Measurements from ENCODE around the gene NHSL2. TPM values are rescaled to one million over a fixed set of nuclear protein-coding genes. Genes with fewer than 3 reads are reported as not detected.

Gene NHSL2
- total RNA-seq, 1 donor from 2014 or later = 4.0 TPM

GRCh38 chrX:71908387-71908786 lies 2.3 kb upstream of the NHSL2 start:
- TF ChIP-seq CTCF (IDR thresholded peaks at IDR 0.05) (no peak), EZH2phosphoT487 (IDR thresholded peaks at IDR 0.05) (no peak), EZH2 (IDR thresholded peaks at IDR 0.05) (no peak)
- Histone ChIP-seq H3F3A (ENCODE audit: low read depth) (peaks cover 3% of the 10 kb centered on the region), H3K27ac (no peak overlapping the region), H3K36me3 (no peaks in the 10 kb centered on the region), H3K4me3 (no peak overlapping the region), H3K4me1 (no peaks in the 10 kb centered on the region), H2AFZ (replicated peaks) (no peak overlapping the region), H3K4me2 (no peak overlapping the region), H3K79me2 (ENCODE audit: low read depth) (no peaks in the 10 kb centered on the region), H3K9ac (no peak overlapping the region), H3K27me3 (no peaks in the 10 kb centered on the region), H4K20me1 (ENCODE audit: low read depth) (peaks cover 3% of the 10 kb centered on the region), H3K9me3 (ENCODE audit: low read depth) (no peaks in the 10 kb centered on the region)
- Mint-ChIP-seq H3K4me1 (peaks cover 10% of the 10 kb centered on the region), H3K4me3 (no peak overlapping the region), H3K27ac (no peak overlapping the region), H3K27me3 (ENCODE audit: insufficient read depth, low read depth) (no peaks in the 10 kb centered on the region), H3K36me3 (no peaks in the 10 kb centered on the region), H3K9me3 (peaks cover 5% of the 10 kb centered on the region)
- no peak for DNase-seq (ENCODE audit: low spot score)

GRCh38 chrX:71909956-71910355 lies 689 bp upstream of the NHSL2 start:
- Histone ChIP-seq H3K27ac (no peak overlapping the region), H3K4me1 (no peaks in the 10 kb centered on the region), H4K20me1 (ENCODE audit: low read depth) (peaks cover 3% of the 10 kb centered on the region), H3K4me2 (peak overlapping the region; percentile 76), H3K4me3 (peak overlapping the region; percentile 73), H2AFZ (replicated peaks) (no peak overlapping the region), H3K9me3 (ENCODE audit: low read depth) (no peaks in the 10 kb centered on the region), H3F3A (ENCODE audit: low read depth) (peaks cover 3% of the 10 kb centered on the region), H3K9ac (no peak overlapping the region), H3K36me3 (no peaks in the 10 kb centered on the region), H3K79me2 (ENCODE audit: low read depth) (no peaks in the 10 kb centered on the region), H3K27me3 (no peaks in the 10 kb centered on the region)
- TF ChIP-seq EZH2 (IDR thresholded peaks at IDR 0.05) = no peak
- TF ChIP-seq EZH2phosphoT487 (IDR thresholded peaks at IDR 0.05) = no peak
- peak; percentile 56 for TF ChIP-seq CTCF (IDR thresholded peaks at IDR 0.05)
- Mint-ChIP-seq H3K4me3 (peak overlapping the region; percentile 89), H3K36me3 (no peaks in the 10 kb centered on the region), H3K9me3 (peaks cover 6% of the 10 kb centered on the region), H3K4me1 (peaks cover 12% of the 10 kb centered on the region), H3K27ac (no peak overlapping the region), H3K27me3 (ENCODE audit: insufficient read depth, low read depth) (no peaks in the 10 kb centered on the region)
- peak; percentile 76 for DNase-seq (ENCODE audit: low spot score)

DNA sequence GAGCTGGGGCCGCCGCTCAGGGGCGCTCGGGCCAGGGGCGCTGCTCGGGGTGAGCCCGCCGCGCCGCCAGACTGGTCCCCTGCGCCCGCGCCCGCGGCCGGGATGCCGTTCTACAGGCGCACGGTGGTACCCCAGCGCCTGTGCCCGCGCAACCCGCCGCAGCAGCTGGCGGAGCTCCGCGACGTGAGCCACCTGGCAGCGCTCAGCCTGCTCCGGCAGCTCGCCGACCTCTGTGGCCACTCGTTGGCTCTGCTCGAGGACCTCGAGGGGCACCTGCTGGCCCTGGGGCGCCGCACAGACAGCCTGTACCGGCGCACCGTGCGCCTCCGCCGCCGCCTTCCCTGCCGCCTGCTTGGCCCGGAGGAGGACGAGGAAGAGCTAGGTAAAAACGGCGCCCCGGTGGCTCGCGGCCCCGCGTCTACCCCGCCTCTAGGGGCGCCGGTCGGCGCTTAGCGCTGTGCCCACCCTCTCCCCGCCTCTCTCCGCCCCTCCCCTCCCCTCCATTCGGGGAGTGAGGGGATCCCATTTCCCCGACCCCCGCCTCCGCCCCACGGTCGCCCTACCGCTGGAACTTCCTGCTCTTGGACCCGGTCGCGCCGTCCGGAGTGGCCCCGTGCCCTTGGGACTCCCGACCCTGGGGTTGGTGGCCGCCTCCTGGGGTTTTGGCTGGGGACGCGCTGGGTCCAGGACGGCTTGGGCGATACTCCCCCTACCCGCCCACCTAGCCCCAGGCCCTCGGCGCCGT lies 513 bp downstream of the NHSL2 start:
- peak overlapping the region; percentile 73 for H3K4me3 ChIP-seq
- TF ChIP-seq EZH2 (IDR thresholded peaks at IDR 0.05) = no peak
- peak; percentile 45 for TF ChIP-seq CTCF (IDR thresholded peaks at IDR 0.05)
- TF ChIP-seq EZH2phosphoT487 (IDR thresholded peaks at IDR 0.05) = no peak
- peaks cover 3% of the 10 kb centered on the region for H4K20me1 ChIP-seq (ENCODE audit: low read depth)
- no peaks in the 10 kb centered on the region for H3K79me2 ChIP-seq (ENCODE audit: low read depth)
- peaks cover 18% of the 10 kb centered on the region for H3K4me1 Mint-ChIP-seq
- no peaks in the 10 kb centered on the region for H3K36me3 ChIP-seq
- peak overlapping the region; percentile 76 for H3K4me2 ChIP-seq
- no peak overlapping the region for H3K9ac ChIP-seq
- peaks cover 3% of the 10 kb centered on the region for H3F3A ChIP-seq (ENCODE audit: low read depth)
- no peaks in the 10 kb centered on the region for H3K27me3 Mint-ChIP-seq (ENCODE audit: insufficient read depth, low read depth)
- H3K4me1 ChIP-seq = no peaks in the 10 kb centered on the region
- H3K27ac Mint-ChIP-seq = no peak overlapping the region
- no peaks in the 10 kb centered on the region for H3K9me3 ChIP-seq (ENCODE audit: low read depth)
- DNase-seq (ENCODE audit: low spot score) = peak; percentile 83
- no peak overlapping the region for H3K27ac ChIP-seq
- no peak overlapping the region for H2AFZ ChIP-seq (replicated peaks)
- H3K36me3 Mint-ChIP-seq = no peaks in the 10 kb centered on the region
- H3K9me3 Mint-ChIP-seq = peaks cover 5% of the 10 kb centered on the region
- no peaks in the 10 kb centered on the region for H3K27me3 ChIP-seq
- H3K4me3 Mint-ChIP-seq = peak overlapping the region; percentile 86
